Psoas muscle (tissue), 7 donors: Measurements from ENCODE around the gene RPS15A. TPM values are rescaled to one million over a fixed set of nuclear protein-coding genes. Genes with fewer than 3 reads are reported as not detected.

Experiments used
- polyA plus RNA-seq, 3 donors: library from polyadenylated mRNA; stranded (reverse); fragments of 200-250 nt; gene quantifications; one replicate each; pipeline ENCODE4 v1.2.3, GENCODE V29; 2013
- total RNA-seq, 4 donors: library from RNA; stranded (reverse); fragmentation: NEBNext Ultra II Directional in 2 of 4; extraction: Animal tissue kit (Norgen Biotek cat#: 25700) in 2 of 4; gene quantifications; one replicate each; pipeline versions ENCODE4 v1.2.1 to v1.2.4, GENCODE V29; 2021 to 2023
- donor health status: healthy with polysubstance abuse.
- donor health status: DM: no; HTN: no; CAD: no; lungs with moderate emphysema.
- donor health status: Bipolar disorder and iron deficiency.
- donor health status: healthy.
- donor health status: DM: no; HTN: no; CAD: no.
- donor health status: DM: no; HTN: no; CAD: no.
- donor health status: DM: yes; HTN: yes; CAD: no.

Gene RPS15A
- total and polyA plus RNA-seq, 7 donors = 822 to 3,567 (median 1,272) TPM

Other genes with a start within 250 kb of the RPS15A start
- gene NOMO2, start 228.2 kb downstream of the RPS15A start, total RNA-seq = 100 to 1,000 TPM in 1 of 4 donors, 10 to 100 TPM in 3; 80.2 to 121 (median 91.2) TPM
- 100 to 1,000 TPM in 1 of 3 donors, 10 to 100 TPM in 2; 51.4 to 138 (median 69.3) TPM for gene NOMO2, start 228.2 kb downstream of the RPS15A start, polyA plus RNA-seq
- 10 to 100 TPM; 13.2 to 24.6 (median 15.1) TPM for gene ARL6IP1, start 11.2 kb upstream of the RPS15A start, total RNA-seq
- gene ARL6IP1, start 11.2 kb upstream of the RPS15A start, polyA plus RNA-seq = 10 to 100 TPM; 15.9 to 22.7 (median 20.1) TPM
- 100 to 1,000 TPM in 2 of 4 donors, 10 to 100 TPM in 2; 66.1 to 160 (median 107) TPM for gene SMG1, start 136.1 kb upstream of the RPS15A start, total RNA-seq
- 10 to 100 TPM; 12.1 to 42.6 (median 27.0) TPM for gene SMG1, start 136.1 kb upstream of the RPS15A start, polyA plus RNA-seq
- 1 to 10 TPM in 2 of 4 donors, under 1 TPM in 2; 0.32 to 1.8 (median 0.85) TPM for gene TMC7, start 193.6 kb upstream of the RPS15A start, total RNA-seq
- gene TMC7, start 193.6 kb upstream of the RPS15A start, polyA plus RNA-seq = under 1 TPM; 0.46 to 0.77 (median 0.53) TPM